NOMO-1 treated with DMSO at 0.1 percent for 48 hours (cell line): ENCODE results near the gene TRIM40.
"Not testable (repeated sequence)": the region's sequence is repeated elsewhere in the genome, so short reads cannot be mapped to it uniquely, and the experiment has no call there.

ENCODE experiments used
- DNase-seq: peaks from one replicate; lab custom pipeline; 2025; ENCODE audit not compliant: unreplicated experiment; lab: John Stamatoyannopoulos, UW

Gene TRIM40

GRCh38 chr6:30162265-30163089 lies 26.5 kb downstream of the TRIM40 start:
- DNase-seq: no peak

GRCh38 chr6:30163090-30163917 lies 27.4 kb downstream of the TRIM40 start, which contains the start of gene TRIM15:
Gene TRIM15 (plus strand): TSS chr6:30163546. CDS start chr6:30163685, 139 bp downstream.
- no peak for DNase-seq

- DNase-seq: no peak
These were observed 28.1 kb downstream of the TRIM40 start for GRCh38 chr6:30163918-30164654.

DNA sequence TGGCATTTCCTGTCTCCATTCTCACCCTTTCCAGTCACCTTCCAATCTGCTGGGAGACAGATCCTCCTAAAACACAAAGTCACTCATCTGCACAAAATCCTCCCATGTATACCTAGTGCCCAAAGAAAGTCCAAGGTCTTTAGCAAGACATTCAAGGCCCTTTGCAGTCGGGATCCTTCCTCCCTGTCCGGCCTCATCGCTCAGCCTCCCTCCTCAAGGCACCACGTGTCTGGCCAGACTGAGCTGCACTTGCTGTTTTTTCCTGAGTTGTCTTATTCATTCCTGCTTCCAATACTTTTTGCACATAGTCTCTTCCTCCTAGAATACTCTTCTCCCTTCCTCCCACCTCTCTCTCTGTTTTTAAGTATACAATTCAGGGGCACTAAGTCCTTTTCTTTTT lies 28.8 kb downstream of the TRIM40 start:
- no peak for DNase-seq

- DNase-seq: not testable (repeated sequence)
These were observed 29.3 kb downstream of the TRIM40 start for GRCh38 chr6:30165238-30165637.

DNA sequence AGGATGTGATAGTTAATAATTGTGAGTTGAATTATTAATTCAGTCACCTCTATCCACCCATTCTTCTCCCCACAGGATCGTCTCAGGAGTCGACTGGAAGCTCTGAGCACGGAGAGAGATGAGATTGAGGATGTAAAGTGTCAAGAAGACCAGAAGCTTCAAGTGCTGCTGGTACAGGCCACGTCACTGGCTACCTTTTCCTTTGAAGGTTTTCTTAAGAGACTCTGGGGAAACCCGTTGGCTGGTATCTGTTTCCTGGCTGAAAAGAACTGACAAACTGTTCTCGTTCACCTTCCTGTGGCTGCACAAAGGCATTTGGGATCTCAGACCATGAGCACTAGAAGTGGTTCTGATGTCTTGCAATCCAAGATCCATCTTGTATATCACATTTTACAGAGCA lies 31.2 kb downstream of the TRIM40 start:
- no peak for DNase-seq

DNA sequence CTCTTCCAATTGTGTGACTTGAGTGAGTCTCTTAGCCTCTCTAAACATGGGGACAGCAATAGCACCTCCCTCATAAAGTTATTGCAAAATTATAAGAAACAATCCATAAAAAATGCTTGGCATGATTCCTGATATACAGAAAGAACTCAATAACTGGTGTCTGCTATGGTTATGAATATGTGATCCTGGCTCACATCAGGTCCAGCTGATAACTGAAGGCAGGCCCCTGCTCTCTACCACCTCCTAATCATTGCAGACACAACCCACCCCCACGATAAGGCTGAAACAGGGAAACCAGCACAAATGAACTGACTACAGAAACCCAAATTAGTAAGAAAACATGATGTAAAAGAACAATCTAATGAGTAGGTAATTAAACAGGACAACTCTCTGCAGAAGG lies 32.8 kb downstream of the TRIM40 start:
- no peak for DNase-seq

DNA sequence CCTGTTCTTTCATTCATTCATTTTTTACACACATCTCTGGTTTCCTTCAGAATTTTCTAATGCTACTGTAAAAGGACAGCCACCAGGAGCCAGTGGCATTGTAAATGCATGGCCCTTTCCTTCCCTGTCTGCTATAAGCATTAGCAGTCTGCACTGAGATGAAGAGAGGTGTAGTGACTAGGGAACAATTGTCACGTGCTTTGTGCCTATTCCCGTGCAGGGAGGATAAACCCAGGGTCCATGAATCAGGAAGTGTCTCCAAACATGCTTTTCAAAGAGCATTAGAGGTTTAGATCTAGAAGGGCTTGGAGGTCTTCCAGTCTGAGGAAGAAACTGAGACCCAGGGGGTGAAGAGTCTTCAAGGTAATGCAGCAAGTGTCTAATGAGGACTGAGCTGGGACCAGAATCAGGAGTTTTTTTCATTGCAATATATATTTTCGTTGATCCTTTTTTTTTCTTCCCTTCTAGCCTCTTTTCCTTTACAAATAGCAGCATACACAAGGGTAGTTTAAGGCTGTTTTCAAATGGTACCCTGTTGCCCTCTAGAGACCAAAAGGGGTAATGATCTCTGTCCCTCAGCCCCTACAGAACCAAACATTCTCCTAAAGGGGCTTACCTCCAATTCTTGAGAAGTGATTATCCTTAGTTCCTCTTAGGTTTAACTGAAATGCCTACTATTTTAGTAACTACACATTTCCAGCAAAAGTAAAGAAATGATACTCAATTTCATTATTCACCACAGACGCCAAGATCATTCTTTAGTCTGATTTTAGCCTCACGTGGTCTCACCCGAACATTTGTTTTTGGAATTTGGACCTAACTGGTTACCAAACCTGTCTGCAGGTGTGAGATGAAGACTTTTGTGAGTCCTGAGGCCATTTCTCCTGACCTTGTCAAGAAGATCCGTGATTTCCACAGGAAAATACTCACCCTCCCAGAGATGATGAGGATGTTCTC lies 34.0 kb downstream of the TRIM40 start:
- peak; percentile 47 for DNase-seq

GRCh38 chr6:30171677-30172471 lies 35.9 kb downstream of the TRIM40 start:
- no peak for DNase-seq

GRCh38 chr6:30172681-30173080 lies 36.7 kb downstream of the TRIM40 start:
- no peak for DNase-seq

GRCh38 chr6:30175765-30176164 lies 39.8 kb downstream of the TRIM40 start:
- DNase-seq: no peak

DNA sequence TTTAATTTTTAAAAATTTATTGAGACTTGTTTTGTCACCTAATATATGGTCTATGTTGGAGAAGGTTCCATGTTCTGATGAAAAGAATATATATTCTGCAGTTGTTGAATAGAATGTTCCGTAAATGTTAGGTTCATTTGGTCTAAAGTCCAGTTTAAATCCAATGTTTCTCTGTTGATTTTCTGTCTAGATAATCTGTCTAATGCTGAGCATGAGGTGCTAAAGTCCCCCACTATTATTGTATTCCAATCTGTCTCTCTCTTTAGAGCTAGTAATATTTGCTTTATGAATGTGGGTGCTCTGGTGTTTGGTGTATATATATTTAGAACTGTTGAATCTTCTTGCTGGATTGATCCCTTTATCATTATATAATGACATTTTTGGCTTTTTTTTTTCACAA lies 42.9 kb downstream of the TRIM40 start:
- no peak for DNase-seq

DNA sequence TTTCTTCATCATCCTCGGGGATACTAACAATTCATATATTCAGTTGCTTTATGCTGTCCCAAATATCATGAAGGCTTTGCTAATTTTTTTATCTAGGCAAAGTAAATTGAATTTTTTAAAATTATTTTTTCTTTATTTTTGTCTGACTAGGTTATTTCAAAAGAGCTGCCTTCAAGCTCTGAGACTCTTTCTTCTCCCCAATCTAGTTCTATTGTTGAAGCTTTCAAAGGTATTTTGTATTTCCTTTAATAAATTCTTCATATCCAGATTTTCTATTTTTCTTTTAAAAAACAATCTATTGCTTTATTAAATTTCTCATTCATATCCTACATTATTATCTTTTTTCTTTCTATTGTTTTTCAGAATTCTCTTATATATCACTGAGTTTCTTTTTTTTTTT lies 44.2 kb downstream of the TRIM40 start:
- DNase-seq: no peak

DNA sequence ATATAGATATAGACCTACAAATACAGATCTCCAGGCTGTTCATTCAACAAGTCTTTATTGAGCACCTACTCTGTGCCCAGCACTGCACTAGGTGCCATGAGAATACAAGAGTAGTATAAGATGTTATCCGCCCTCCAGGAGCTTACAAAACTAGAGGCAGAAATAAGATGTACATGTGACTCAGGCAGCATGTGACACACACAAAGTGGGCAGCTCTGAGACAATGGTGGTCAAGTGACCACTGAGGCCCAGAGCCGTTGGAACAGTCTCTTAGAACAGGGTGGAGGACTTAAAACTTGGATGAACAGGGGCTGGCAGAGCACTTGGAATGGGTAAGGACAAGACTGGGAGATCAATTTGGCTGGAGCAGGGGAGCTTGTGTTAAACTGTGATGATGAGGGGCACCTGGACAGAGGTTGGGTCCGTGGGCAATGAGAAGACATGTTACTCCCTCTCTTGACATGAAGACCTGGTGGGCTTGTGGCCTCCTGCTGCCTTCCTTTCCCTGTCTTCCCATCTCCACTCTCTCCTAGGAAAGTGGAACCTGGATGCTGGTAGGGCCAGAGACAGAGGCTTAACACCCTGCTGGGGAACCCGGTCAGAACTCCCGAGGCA lies 48.6 kb downstream of the TRIM40 start:
- DNase-seq: no peak

DNA sequence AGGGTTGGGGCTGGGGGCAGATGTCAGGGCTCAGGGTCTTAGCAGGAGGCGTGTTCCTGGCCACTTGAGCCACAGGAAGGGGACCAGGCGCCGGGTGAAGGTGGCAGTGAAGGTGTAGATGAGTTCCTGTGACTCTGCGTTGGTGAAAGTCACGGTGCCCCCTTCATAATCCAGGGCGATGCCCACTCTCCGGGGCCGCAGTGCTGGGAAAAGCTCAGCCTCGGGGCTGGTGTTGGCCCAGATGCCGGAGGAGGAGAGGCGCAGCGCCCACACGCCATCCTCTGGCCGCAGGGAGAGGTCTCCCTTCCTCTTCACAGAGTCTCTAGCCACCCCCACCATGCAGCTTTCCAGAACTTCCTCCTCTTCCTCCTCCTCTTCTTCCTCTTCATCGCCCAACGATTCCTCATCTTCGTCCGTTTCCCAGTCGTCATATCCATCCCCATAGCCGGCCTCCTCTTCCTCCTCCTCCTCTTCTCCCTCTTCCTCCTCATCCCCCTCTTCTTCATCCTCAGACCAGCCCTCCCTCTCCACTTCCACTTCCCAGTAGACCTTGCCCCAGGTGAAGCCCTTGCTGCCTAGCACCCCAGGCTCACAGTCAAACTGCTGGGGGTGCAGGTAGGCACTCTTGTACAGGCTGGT lies 50.0 kb downstream of the TRIM40 start:
- no peak for DNase-seq

DNA sequence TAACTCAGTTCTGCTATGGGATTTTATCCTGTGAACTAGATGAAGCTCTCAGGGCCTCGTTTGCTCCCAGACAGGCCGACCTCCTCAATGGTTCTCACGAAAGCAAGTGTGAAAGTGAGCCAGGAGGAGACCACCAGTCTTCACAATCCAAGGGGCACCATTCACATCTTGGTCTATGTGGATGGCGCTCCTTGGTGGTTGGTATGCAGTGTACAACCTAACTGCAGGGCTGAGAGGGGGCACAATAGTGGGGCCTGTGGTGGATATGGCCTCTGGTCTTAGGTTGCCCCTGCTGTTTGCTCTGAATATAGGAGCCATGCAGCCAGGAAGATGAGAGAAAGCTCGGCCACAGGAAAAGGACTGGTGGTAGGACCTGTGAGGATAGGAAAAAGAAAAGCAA lies 52.6 kb downstream of the TRIM40 start:
- DNase-seq: no peak

- DNase-seq: no peak
These were observed 56.1 kb downstream of the TRIM40 start for GRCh38 chr6:30192076-30192475.

GRCh38 chr6:30194797-30195690 lies 59.1 kb downstream of the TRIM40 start:
- DNase-seq: no peak
